SHP77 treated with DMSO at 0.1 percent for 48 hours (cell line): ENCODE data around the gene KAT2A.
A peak's percentile ranks its signal among the peaks of the same experiment; 100 is the strongest.
"Not testable (repeated sequence)": the region's sequence is repeated elsewhere in the genome, so short reads cannot be mapped to it uniquely, and the experiment has no call there.

Experiments
- DNase-seq: peaks from one replicate; lab custom pipeline; 2025; lab: John Stamatoyannopoulos, UW

The KAT2A gene

DNA sequence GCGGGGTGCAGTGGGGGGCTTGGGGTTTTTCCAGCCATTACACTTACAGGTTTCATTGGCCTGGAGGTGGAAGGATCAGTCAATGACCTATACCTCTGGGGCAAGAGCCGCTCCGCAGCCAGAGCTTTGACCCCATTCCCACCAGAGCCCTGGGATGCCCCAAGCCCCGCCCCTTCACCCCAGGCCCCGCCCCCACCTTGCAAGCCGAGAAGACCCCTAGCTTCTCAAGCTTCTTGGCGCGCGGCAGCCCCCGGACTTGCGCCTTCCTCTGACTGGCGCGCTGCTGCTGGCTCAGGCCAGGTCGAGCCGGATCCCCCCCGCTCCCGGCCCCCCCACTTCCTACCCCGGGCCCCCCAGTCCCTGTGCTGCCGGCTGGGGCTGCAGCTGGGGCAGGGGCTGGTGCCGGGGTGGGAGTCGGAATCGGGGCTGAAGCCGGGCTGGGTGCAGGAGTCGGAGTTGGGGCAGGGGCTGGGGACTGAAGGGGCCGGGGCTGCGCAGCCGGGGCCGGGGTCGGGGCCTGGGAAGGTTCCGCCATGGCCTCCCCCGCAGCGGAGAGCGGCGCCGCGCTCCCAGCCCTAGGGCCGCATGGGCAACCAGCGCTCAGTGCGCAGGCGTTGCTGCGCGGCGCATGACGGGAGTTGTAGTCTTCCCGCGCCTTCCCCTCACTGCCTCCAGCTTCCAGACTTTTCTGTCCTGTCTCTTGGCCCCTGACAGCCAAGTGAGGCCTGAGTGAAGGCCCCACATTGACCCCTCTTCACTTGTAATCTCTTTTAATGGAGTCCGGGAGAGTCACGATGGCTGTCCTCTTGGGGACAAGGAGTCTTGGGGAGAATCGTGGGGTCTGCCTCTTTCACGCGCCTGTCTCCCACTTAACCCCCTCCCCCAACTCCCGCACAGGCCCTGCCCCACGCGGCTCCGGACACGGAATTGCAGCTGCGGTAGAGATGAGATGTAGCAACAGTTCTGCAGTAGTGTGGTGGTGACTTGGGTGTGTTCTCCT is at the start of gene KAT2A:
KAT2A (minus strand) TSS at position 598 of the 1,000 bp plus-strand sequence; CDS start at position 535, 63 bp downstream.
- peak; percentile 67 for DNase-seq

GRCh38 chr17:42169351-42169750 is 48.2 kb upstream of the KAT2A start:
- no peak for DNase-seq

GRCh38 chr17:42167807-42168206 is 46.6 kb upstream of the KAT2A start:
- no peak for DNase-seq

DNA sequence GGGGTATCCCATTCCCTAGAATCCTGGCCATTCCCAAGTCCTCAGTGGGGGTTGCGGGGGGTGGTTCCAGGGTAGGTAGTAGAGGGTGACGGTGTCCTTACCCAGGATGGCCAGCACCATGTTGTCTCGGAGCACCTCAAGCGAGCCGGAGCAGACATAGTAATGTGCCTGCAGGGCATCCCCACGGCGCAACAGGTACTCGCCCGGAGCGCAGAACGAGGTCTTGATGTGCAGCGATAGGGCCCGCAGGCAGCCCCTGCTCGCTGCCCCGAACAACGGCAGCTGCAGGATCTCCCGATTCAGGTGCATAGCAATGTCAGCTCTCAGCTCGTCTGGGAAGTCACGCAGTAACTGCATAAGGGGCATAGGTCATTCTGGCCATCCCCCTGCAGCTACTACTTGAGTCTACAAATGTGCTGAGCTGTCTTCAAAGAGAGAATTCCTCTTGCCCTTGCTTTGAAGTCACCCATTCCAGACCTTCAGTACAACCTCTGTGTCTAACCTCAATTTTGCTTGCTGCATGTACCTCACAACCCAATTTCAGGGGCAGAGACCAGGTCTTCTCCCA is 45.1 kb upstream of the KAT2A start:
- DNase-seq, result no peak

GRCh38 chr17:42165751-42166150 is 44.6 kb upstream of the KAT2A start:
- no peak for DNase-seq

GRCh38 chr17:42163696-42164407 is 42.7 kb upstream of the KAT2A start:
- DNase-seq, result no peak

- no peak for DNase-seq
Observed at GRCh38 chr17:42163113-42163512, 41.9 kb upstream of the KAT2A start.

DNA sequence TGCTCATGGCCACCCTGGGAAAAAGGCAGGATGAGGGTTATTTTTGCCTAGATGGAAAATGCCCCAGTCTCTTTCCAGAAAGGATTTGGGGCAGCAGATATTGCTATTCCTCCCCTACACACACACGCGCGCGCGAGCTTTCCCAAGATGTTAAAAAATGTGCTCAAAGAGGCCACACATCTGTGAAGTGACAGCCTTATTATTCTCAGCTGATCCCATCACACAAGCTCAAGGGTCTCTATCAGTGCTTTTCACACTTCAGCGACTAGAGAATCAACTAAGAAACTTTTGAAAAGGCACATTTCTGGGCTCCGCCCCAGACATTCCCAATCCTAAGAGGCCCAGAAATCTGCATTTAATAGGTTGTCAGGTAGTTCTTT is 39.4 kb upstream of the KAT2A start:
- no peak for DNase-seq

GRCh38 chr17:42159796-42160530 is 38.8 kb upstream of the KAT2A start:
- no peak for DNase-seq

DNA sequence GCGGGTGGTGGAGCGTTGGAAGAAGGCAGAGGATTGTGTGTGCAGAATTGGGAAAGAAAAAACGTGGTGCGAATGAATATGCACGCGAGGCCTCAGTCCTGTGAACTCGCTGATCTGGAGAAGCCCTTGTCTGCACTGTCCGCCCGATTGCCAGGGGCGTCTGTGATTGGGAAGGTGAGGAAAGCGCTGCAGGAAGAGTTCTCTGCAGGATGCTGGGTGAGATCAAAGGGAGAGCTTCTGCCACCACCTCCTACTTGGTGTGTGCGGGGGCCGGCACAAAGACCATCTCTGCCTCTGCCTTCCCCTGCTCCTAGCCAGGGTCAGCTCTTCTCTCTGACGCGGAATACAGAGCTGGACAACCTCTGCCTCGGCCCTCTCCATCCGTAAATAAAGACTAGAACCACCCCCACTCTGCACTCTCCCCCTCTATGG is 34.5 kb upstream of the KAT2A start:
- DNase-seq, result no peak

- DNase-seq, result no peak
Observed at GRCh38 chr17:42153919-42154742, 33.0 kb upstream of the KAT2A start.

DNA sequence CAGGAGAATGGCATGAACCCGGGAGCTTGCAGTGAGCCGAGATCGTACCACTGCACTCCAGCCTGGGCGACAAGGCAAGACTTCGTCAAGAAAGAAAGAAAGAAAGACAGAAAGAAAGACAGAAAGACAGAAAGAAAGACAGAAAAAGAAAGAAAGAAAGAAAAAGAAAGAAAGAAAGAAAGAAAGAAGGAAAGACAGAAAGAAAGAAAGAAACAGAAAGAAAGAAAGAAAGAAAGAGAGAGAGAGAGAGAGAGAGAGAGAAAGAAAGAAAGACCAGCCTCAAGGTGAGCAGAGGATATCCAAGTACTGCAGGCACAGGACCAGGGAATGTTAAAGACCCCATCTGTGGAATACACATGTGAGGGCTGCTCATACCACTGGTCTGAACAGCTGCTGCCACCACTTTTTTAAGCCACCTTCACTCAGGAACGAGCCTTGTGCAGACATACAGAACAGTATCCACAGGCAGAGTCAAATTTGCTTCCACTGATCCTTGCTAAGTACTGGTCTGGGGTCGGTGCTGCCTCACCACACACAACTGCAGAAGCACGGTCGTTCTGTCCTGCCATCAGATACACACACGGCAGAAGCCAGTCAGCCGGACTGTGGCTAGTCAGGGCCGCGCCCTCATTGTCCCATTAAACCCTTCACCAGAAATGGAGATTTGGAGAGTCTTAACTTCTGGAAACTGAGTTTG is 25.9 kb upstream of the KAT2A start:
- DNase-seq, result no peak

DNA sequence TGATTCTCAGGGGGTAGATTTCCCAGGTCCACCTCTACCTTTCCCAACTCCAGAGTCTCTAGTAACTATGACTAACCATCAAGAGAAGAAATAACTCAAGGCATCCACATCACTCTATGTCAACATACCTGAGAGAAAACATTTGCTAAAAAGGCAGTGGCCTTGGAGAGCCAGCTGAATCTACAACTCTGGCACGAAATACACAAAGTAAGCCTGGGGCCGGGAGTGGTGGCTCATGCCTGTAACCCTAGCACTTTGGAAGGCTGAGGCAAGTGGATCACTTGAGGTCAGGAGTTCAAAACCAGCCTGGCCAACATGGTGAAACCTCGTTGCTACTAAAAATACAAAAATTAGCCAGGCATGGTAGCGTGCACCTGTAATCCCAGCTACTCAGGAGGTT is 22.0 kb upstream of the KAT2A start:
- DNase-seq, result not testable (repeated sequence)

- no peak for DNase-seq
Observed at GRCh38 chr17:42142371-42142896, 21.3 kb upstream of the KAT2A start.

GRCh38 chr17:42141382-42141781 is 20.2 kb upstream of the KAT2A start:
- DNase-seq, result no peak

- DNase-seq, result not testable (repeated sequence)
Observed at GRCh38 chr17:42140690-42141089, 19.5 kb upstream of the KAT2A start.

DNA sequence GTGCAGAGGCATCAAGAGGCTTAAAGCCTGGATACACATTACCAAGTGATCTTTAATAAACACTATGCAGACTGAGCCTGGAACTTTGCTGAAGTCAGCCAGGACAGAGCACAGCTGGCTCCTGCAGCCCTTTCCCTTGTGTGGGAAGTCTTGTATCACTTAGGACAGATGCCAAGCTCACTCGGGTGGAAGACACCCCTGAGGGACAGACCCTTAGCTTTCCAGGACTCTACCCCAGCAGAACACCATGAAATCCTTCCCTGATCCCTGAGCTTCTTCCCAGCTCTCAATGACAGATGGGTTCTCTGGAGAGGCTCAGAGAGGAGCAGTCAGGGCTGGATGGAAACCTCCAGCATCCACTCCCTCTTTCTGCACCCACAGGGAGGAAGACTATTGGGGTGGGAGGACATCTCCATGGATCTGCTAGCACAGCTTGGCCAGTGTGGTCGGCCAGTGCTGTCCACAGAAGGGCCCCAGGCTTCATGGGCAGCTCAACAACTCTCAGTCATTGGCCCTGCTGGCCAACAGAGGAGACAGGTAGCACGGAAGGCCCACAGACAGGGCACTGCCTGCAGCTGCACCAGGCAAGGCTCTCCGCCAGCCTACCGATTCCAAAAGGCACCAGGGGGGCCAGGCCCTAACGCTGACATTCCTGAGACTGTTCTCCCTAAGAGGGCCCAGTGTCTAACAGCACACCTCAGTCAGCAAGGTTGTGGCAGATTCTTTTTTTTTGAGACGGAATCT is 17.8 kb upstream of the KAT2A start:
- DNase-seq, result no peak

- no peak for DNase-seq
Observed at GRCh38 chr17:42136654-42137051, 15.5 kb upstream of the KAT2A start.
